ENCODE results near the gene SLC36A1.
A peak's percentile ranks its signal among the peaks of the same experiment; 100 is the strongest.
"Not testable (repeated sequence)": the region's sequence is repeated elsewhere in the genome, so short reads cannot be mapped to it uniquely, and the experiment has no call there.

Gene SLC36A1

GRCh38 chr5:151498395-151499155, 51.2 kb downstream of the SLC36A1 start:
- H3K27ac Mint-ChIP-seq: peak overlapping the region in 2 of 3 experiments; percentile 20
- no peak for TF ChIP-seq CTCF (IDR thresholded peaks at IDR 0.05; ENCODE audit: unreplicated experiment in 3 of 3)
- H3K27me3 Mint-ChIP-seq (ENCODE audit: low read depth): no peaks in the 10 kb centered on the region
- H3K4me3 Mint-ChIP-seq: no peak overlapping the region
- H3K9me3 Mint-ChIP-seq: peaks cover 9% of the 10 kb centered on the region
- peaks cover 9% of the 10 kb centered on the region for H3K36me3 Mint-ChIP-seq (ENCODE audit: low read depth)
- peaks cover 27% of the 10 kb centered on the region for H3K4me1 Mint-ChIP-seq

GRCh38 chr5:151499501-151500035, 52.2 kb downstream of the SLC36A1 start:
- Mint-ChIP-seq H3K27me3 (ENCODE audit: low read depth) (no peaks in the 10 kb centered on the region), H3K36me3 (ENCODE audit: low read depth) (peaks cover 4% of the 10 kb centered on the region), H3K9me3 (peaks cover 6% of the 10 kb centered on the region), H3K27ac (peak overlapping the region in 1 of 3 experiments; percentile 20), H3K4me3 (peak overlapping the region in 1 of 3 experiments; percentile 6), H3K4me1 (peaks cover 27% of the 10 kb centered on the region)
- TF ChIP-seq CTCF (IDR thresholded peaks at IDR 0.05; ENCODE audit: unreplicated experiment in 3 of 3): no peak

GRCh38 chr5:151504006-151504405, 56.6 kb downstream of the SLC36A1 start:
- Mint-ChIP-seq H3K9me3 (no peaks in the 10 kb centered on the region), H3K27ac (no peak overlapping the region), H3K4me3 (no peak overlapping the region), H3K36me3 (ENCODE audit: low read depth) (no peaks in the 10 kb centered on the region), H3K4me1 (peaks cover 11% of the 10 kb centered on the region), H3K27me3 (ENCODE audit: low read depth) (no peaks in the 10 kb centered on the region)
- TF ChIP-seq CTCF (IDR thresholded peaks at IDR 0.05; ENCODE audit: unreplicated experiment in 3 of 3): no peak

GRCh38 chr5:151508308-151508707, 60.9 kb downstream of the SLC36A1 start:
- not testable (repeated sequence) for H3K27me3 Mint-ChIP-seq (ENCODE audit: low read depth); H3K27ac Mint-ChIP-seq; H3K9me3 Mint-ChIP-seq; H3K4me3 Mint-ChIP-seq; H3K4me1 Mint-ChIP-seq; H3K36me3 Mint-ChIP-seq (ENCODE audit: low read depth)

GRCh38 chr5:151509231-151509630, 61.8 kb downstream of the SLC36A1 start:
- H3K27ac Mint-ChIP-seq: no peak overlapping the region
- no peaks in the 10 kb centered on the region for H3K4me1 Mint-ChIP-seq
- no peaks in the 10 kb centered on the region for H3K36me3 Mint-ChIP-seq (ENCODE audit: low read depth)
- TF ChIP-seq CTCF (IDR thresholded peaks at IDR 0.05; ENCODE audit: unreplicated experiment in 3 of 3): no peak
- no peak overlapping the region for H3K4me3 Mint-ChIP-seq
- H3K27me3 Mint-ChIP-seq (ENCODE audit: low read depth): peaks cover 3% of the 10 kb centered on the region
- H3K9me3 Mint-ChIP-seq: no peaks in the 10 kb centered on the region

- Mint-ChIP-seq H3K9me3 (no peaks in the 10 kb centered on the region), H3K27me3 (ENCODE audit: low read depth) (peaks cover 3% of the 10 kb centered on the region), H3K4me1 (no peaks in the 10 kb centered on the region), H3K27ac (no peak overlapping the region), H3K4me3 (no peak overlapping the region), H3K36me3 (ENCODE audit: low read depth) (no peaks in the 10 kb centered on the region)
- no peak for TF ChIP-seq CTCF (IDR thresholded peaks at IDR 0.05; ENCODE audit: unreplicated experiment in 3 of 3)
Measured at GRCh38 chr5:151509836-151510235, 62.4 kb downstream of the SLC36A1 start.

All from nephron (organoid).